Prostate gland (tissue), 2 donors: ENCODE measurements around the gene PLBD2. TPM values are rescaled to one million over a fixed set of nuclear protein-coding genes. Genes with fewer than 3 reads are reported as not detected.

Source experiments
- DNase-seq: peaks from one replicate; pipeline ENCODE4 v3.0.0-alpha.2; 2019; ENCODE audit warnings: low spot score
- H3K27ac ChIP-seq, 2 donors: fragments of 200-600 bp; sonication (generic); 2 replicates each; pipeline ENCODE4 v1.5.1; 2017 to 2019
- H3K27me3 ChIP-seq: fragments of 200-600 bp; sonication (generic); replicated peaks from 2 replicates; pipeline ENCODE4 v1.5.1; 2019; ENCODE audit not compliant: insufficient read depth
- H3K36me3 ChIP-seq, 2 donors: fragments of 200-600 bp; sonication (generic); 1 replicate in 1 of 2; 2 replicates in 1 of 2; pipeline versions ENCODE4 v1.5.1 to v1.8.1; 2017 to 2019
- H3K4me1 ChIP-seq: fragments of 200-600 bp; sonication (generic); replicated peaks from 2 replicates; pipeline ENCODE4 v1.5.1; 2019
- H3K4me3 ChIP-seq, 2 donors: fragments of 200-600 bp; sonication (generic); 2 replicates each; pipeline ENCODE4 v1.5.1; 2017 to 2019
- H3K9me3 ChIP-seq: fragments of 200-600 bp; sonication (generic); 2 replicates; pipeline ENCODE4 v1.5.1; 2017
- CTCF ChIP-seq, 4 experiments: fragments of 200-600 bp in 2 of 4; fragments of 450-650 bp in 2 of 4; sonication (generic) in 2 of 4; IDR thresholded peaks; 1 replicate in 3 of 4; 2 replicates in 1 of 4; pipeline ENCODE4 v1.5.1; 2016 to 2019; ENCODE audit warnings: antibody characterized with exemption in 4 of 4, mild to moderate bottlenecking in 2 of 4, moderate library complexity in 2 of 4
- POLR2A ChIP-seq: fragments of 450-650 bp; IDR thresholded peaks from one replicate; pipeline ENCODE4 v1.6.1; 2016; ENCODE audit warnings: antibody characterized with exemption, mild to moderate bottlenecking
- POLR2AphosphoS5 ChIP-seq: sonication (generic); formaldehyde crosslinking; IDR thresholded peaks from one replicate; pipeline ENCODE4 v1.6.1; 2017; ENCODE audit warnings: antibody characterized with exemption
- WGBS: methylation state at CpG from one replicate; pipeline ENCODE4 v1.1.5; 2018; 5-methylcytosine and 5-hydroxymethylcytosine counted together
- intact Hi-C: fragments of 100-400 bp; cut with DNase I; formaldehyde crosslinking; loops from one replicate; pipeline ENCODE4 v1.14.2; 2022
- total RNA-seq, 2 donors: library from RNA; depleted of rRNA; stranded (reverse); fragments of >200 nt; gene quantifications; one replicate each; pipeline ENCODE4 v1.1.0, GENCODE V29; 2016

The PLBD2 gene
- total RNA-seq, 2 donors from 2014 or later = 48.2 to 114 TPM

- Histone ChIP-seq H3K4me1 (no peaks in the 10 kb centered on the region), H3K27ac (no peak within 1 kb of the TSS), H3K27me3 (no peaks in the 10 kb centered on the region), H3K36me3 (no peaks in the 10 kb centered on the region), H3K4me3 (no peak within 1 kb of the TSS), H3K9me3 (no peaks in the 10 kb centered on the region)
- intact Hi-C loops = no loop called here
- TF ChIP-seq POLR2AphosphoS5 (no peak), CTCF (IDR thresholded peaks at IDR 0.05) (no peak), POLR2A (no peak)
- DNase-seq = no peak
- WGBS = 33% methylated on average over 14 of the region's 14 CpGs
Measured at GRCh38 chr12:113403435-113404415, 45.3 kb downstream of the PLBD2 start, which contains the start of gene SDS. SDS (minus strand) TSS chr12:113403887; CDS start chr12:113399708, 4,179 bp downstream.

GRCh38 chr12:113405694-113406093 is 47.3 kb downstream of the PLBD2 start:
- intact Hi-C loops = no loop called here
- no peak for DNase-seq
- Histone ChIP-seq H3K9me3 (no peaks in the 10 kb centered on the region), H3K27me3 (no peaks in the 10 kb centered on the region), H3K27ac (no peak overlapping the region), H3K4me1 (no peaks in the 10 kb centered on the region), H3K4me3 (no peak overlapping the region), H3K36me3 (no peaks in the 10 kb centered on the region)
- 59% methylated on average over 3 of the region's 3 CpGs for WGBS
- TF ChIP-seq CTCF (IDR thresholded peaks at IDR 0.05) = no peak
- no peak for TF ChIP-seq POLR2AphosphoS5
- TF ChIP-seq POLR2A = no peak

- no peak for DNase-seq
- Histone ChIP-seq H3K4me1 (no peaks in the 10 kb centered on the region), H3K27me3 (no peaks in the 10 kb centered on the region), H3K27ac (no peak overlapping the region), H3K9me3 (no peaks in the 10 kb centered on the region), H3K4me3 (no peak overlapping the region), H3K36me3 (no peaks in the 10 kb centered on the region)
- intact Hi-C loops = no loop called here
- WGBS = 71% methylated on average over 6 of the region's 6 CpGs
- no peak for TF ChIP-seq POLR2AphosphoS5
- no peak for TF ChIP-seq CTCF (IDR thresholded peaks at IDR 0.05)
- TF ChIP-seq POLR2A = no peak
Measured at GRCh38 chr12:113407931-113408600, 49.7 kb downstream of the PLBD2 start.

- Histone ChIP-seq H3K4me3 (no peak overlapping the region), H3K4me1 (no peaks in the 10 kb centered on the region), H3K36me3 (no peaks in the 10 kb centered on the region), H3K9me3 (no peaks in the 10 kb centered on the region), H3K27me3 (no peaks in the 10 kb centered on the region), H3K27ac (no peak overlapping the region)
- WGBS = 92% methylated on average over 11 of the region's 11 CpGs
- intact Hi-C loops = no loop called here
- TF ChIP-seq POLR2AphosphoS5 (no peak), POLR2A (no peak), CTCF (IDR thresholded peaks at IDR 0.05) (no peak)
- DNase-seq = no peak
Measured at GRCh38 chr12:113408756-113409298, 50.4 kb downstream of the PLBD2 start.
